Thoracic aorta endothelial cell (primary cell): Measurements from ENCODE around the gene ASCC1. TPM values are rescaled to one million over a fixed set of nuclear protein-coding genes. Genes with fewer than 3 reads are reported as not detected.

Experiments
- small RNA-seq: library from RNA; depleted of rRNA; stranded (forward); fragments of <200 nt; gene quantifications from one replicate; pipeline ENCODE3, GENCODE V24; 2012
- total RNA-seq: library from RNA; depleted of rRNA; stranded (reverse); fragments of >200 nt; gene quantifications from 2 replicates; pipeline ENCODE4 v1.2.3, GENCODE V29; 2012

The ASCC1 gene
- total RNA-seq = 39.1 and 46.9 TPM in 2 replicates

GRCh38 chr10:72215611-72216549, at the start of gene ASCC1, which contains the start of gene ANAPC16:
Gene ASCC1, minus strand, starts transcription at chr10:72216276. Its CDS starts 2,978 bp downstream, at chr10:72213298.
Gene ANAPC16, plus strand, starts transcription at chr10:72216012. Its CDS starts 7,903 bp downstream, at chr10:72223915.

GRCh38 chr10:72087969-72088888, 127.8 kb downstream of the ASCC1 start, which contains the start of gene SPOCK2:
Gene SPOCK2, minus strand, starts transcription at chr10:72088551. Its CDS starts 223 bp downstream, at chr10:72088328.

Small RNA genes within 50 kb of the gene (small RNA-seq; reads per million reads assigned to genes)
- gene RF00019 (not detected), gene RF00340 (not detected)

Other genes starting within 250 kb of the ASCC1 start
- 0.13 and 0.29 TPM in 2 replicates for gene SPOCK2, start 127.7 kb downstream of the ASCC1 start, total RNA-seq
- gene ANAPC16, start 264 bp downstream of the ASCC1 start, total RNA-seq = 34.7 and 45.3 TPM in 2 replicates
- gene DDIT4, start 57.6 kb upstream of the ASCC1 start, total RNA-seq = 51.0 and 88.3 TPM in 2 replicates
- 30.7 and 35.5 TPM in 2 replicates for gene DNAJB12, start 138.6 kb upstream of the ASCC1 start, total RNA-seq